Measurements from ENCODE around the gene PLCB1.
"Not testable (repeated sequence)": the region's sequence is repeated elsewhere in the genome, so short reads cannot be mapped to it uniquely, and the experiment has no call there.

The PLCB1 gene

DNA sequence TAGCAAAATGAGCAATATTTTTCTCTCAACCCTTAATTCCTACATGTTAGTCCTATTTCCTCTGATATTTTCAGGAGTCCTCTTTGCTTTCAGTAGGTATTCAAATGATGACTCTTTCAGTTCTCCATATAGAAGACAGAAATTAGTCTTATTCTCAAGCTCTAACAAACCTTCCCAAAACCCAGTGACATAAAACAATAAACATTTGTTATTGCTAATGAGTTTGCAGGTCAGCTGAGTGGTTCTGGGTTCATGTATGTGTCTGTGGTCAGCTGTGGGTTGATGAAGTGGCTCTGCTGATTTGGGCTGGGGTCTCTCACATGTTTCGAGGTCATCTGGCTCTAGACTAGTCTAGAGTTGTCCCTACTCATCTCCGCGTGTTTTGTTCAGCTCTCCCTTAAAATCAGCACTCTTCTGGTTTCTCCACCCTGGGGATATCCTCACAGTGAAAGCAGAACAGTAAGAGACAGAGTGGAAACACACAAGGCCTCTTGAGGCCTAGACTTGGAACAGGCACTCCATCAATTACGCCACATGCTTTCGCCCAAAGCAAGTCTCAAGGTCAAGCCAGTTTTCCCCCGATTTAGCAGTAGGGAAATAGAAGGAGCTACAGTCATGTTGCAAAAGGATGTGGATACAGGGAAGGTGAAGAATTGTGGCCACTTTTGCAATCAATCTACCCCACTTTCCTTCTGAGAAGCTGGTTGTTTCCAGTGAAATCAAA, 273.0 kb downstream of the PLCB1 start:
- DNase-seq (ENCODE audit: low read depth), result no peak

DNA sequence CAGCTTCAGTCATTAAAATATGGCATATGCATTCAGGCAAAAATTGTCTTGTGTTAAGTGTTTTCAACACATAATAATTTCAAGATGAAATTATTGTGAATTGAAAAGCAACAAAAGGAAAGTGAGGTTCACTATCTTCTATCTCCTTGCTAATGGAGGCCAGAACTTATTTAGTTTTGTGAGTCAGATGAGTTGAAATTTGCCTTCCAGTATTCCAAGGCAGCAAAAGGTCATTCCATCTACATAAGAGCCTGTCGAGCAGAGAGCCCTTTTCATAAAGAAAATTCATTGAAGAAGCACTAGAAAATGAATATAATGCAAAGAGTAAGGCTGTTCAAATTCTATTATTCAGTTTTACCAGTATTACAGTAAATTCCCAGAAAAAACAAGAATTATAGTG, 274.3 kb downstream of the PLCB1 start:
- no peak for DNase-seq (ENCODE audit: low read depth)

DNA sequence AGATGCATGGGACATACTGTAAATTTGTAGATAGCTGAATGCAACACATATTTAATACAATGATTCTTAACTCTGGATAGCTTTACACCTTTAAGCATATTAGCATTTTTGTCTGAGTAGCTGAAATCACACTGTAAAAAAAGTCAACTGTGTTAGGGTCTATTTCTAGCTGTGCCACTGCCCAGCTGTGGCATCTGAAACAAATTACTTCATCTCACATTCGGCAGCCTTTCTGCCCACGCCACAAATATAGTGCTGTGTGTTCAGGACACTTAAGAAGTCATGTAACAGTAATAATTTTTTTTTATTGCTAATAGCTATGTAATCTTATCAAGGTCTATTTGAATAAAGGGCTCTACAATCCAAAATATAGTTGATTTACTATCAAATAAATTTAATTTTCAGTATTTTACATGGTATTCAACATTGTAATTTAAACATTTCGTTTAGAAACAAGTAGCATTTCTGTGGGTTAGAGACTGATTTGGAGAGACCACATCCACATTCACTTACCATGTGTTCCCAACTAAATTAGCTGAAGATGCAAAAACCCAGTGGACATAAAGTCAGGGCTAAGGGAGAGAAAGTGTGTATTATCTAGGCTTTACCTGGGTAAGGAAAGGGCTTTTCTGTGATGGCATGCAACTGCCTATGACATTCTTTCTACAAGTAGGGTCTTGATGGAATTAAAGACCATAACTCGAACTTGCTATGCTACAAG, 276.7 kb downstream of the PLCB1 start:
- no peak for DNase-seq (ENCODE audit: low read depth)

DNA sequence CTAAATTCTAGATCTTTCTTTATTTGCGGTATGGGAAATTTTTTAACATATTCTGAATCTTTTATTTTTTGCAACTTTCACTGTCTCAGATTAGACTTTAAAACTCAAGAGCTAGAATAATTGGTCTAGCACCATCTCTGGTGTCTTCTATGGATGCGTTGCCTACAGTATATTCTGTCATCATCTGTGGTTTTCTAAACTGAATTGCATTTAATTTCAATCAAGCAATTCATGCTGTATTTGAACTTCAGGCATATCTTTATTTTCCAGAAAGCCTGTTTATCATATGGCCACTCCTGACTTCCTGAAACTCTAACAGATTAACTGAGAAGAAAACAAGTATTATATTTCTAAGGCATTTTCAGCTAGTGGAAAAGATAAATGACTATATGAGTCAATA, 281.6 kb downstream of the PLCB1 start:
- no peak for DNase-seq (ENCODE audit: low read depth)

DNA sequence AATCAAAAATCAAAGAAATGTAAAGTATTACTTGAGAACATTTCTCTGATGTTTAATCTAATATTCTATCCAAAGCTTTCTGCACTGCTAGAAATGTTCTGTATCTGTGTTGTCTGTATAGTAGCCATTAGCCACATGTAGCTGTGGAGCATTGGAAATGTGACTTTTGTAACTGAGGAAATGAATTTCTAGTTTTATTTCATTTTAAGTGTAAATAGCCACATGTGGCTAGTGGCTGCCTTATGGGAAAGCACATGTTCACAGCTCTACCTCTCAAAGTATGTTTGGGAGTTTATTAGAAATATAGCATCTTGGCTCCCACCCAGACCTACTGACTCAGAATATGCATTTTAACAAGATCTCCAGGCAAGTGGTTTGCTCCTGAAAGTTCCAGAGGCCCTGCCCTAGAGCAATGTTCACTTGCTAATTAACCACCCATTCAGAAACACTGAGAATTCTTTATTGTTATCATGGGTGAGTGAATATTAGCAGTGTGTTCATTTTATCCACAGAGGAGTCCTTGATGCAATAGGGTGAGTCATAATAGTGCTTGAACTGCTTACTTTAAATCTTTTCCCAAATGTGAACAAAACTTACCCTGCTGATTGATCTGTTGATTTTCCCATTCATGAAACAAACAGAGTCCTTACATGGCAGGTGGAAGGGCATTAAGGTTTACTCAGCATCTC, 282.7 kb downstream of the PLCB1 start:
- no peak for DNase-seq (ENCODE audit: low read depth)

DNA sequence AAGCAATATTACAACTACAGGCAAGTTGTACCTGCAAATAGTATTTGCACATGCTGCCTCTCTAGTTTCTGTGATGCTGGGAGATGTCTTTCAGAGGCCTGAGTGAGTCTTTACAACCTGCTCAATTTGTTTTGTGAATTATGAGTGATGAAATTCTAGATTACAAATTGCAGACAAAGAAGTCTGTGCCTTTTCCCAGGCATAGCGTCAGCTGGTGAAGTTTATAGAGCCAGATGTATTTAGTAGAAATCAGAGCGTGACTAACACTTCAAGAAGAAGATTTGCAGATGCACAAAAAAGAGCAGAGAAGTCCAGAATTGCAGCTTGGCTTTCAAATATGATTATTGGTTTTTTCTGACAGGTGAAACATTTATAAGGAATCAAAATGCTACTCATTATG, 289.9 kb downstream of the PLCB1 start:
- no peak for DNase-seq (ENCODE audit: low read depth)

DNA sequence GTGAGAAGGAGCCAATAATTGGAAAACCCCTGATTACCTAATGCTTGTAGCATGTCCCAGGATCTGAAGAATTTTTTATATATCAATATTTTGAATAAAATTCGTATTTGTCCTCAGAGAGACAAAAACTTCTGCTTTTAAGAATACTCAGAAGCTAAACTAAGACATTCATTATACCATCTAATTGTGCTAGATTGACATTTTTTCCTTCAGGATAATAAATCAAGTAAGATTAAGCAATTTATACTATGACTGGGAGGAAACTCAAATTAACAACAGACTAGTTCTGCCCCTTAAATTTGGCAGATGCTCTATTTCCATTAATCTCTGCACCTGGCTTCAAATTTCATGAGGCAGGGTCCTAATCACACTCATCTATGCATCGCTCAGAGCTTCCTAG, 291.4 kb downstream of the PLCB1 start:
- no peak for DNase-seq (ENCODE audit: low read depth)

DNA sequence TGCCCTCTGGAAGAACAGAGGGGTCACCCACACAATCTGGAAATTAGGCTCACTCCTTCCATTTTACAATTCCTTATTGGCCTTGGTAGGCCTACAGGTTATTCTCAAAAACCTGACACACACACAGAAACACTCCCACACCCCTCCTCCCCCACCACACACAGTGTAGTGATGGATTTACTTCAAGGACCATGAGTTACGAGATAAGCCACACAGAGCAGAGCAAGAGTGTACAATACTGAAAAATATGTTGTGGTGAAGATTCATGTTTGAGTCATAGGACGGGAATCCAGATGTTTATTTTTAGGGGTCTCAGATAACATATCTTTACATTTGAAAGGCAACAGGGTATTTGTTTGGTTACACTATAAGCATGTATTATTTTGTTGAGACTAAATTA, 291.9 kb downstream of the PLCB1 start:
- no peak for DNase-seq (ENCODE audit: low read depth)

DNA sequence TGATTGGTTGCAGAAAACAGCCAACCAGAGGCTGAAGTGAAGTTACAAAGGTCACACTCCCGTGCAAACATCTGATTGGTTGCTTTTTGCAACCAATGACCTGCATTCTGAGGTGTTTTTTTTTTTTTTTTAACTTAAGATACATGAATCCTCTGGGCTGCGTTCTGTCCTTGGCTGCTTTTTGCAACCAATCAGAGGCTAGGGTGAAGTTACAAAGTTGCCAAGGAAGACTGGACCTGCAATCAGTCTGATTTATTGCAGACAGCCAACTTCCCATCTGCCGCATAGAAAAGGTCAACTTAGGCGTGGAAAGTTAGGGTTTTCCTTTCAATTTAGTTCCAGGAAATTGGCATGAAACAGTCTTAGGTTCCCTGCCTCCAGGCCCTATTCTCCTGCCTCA, 292.9 kb downstream of the PLCB1 start:
- no peak for DNase-seq (ENCODE audit: low read depth)

DNA sequence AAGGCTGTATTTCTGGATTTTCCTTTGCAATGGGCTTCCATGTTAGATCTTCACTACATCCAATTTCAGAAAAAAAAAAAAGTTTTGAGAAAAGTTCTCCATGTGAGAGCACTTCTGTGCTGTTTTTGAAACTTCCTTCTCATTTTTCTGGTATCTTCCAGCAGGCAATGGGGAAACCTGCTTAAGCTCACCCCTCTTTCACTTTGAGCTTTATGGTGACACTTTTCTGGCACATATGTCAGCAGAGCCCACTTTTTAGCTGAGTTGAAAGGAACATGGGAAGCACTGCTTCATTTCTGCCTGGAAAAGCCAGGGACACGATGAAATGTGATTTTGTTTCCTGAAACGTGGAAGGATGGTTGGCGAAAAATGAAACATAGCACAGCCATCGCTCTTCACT, 293.7 kb downstream of the PLCB1 start:
- no peak for DNase-seq (ENCODE audit: low read depth)

DNA sequence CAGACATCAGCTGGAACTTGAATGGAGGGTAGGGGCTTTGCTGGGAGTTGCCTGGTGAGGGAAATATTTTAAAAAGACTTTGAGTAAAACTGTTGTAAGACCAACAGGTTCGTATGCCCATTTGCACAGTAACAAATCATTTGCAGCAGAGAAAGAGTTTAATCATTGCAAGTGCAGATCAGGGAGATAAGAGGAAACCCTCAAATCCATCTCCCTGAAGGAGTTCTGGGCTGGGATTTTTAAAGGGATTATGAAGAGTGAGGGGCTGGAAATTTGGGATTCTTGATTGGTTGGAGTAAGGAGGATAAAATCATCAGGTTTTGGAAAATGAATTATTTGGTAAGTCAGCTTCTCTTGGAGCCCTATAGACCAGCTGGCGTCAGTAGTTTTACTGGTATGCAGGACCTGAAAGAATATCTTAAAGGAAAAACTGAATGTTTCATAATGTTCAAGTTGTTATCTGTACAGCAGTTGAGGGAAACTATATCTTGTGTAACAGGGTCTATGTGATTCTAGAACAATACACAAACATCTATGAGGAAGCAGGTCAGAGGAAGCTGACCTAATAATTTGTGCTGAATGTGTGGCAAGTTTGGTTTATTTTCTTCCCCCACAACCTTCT, 295.5 kb downstream of the PLCB1 start:
- DNase-seq (ENCODE audit: low read depth), result no peak

DNA sequence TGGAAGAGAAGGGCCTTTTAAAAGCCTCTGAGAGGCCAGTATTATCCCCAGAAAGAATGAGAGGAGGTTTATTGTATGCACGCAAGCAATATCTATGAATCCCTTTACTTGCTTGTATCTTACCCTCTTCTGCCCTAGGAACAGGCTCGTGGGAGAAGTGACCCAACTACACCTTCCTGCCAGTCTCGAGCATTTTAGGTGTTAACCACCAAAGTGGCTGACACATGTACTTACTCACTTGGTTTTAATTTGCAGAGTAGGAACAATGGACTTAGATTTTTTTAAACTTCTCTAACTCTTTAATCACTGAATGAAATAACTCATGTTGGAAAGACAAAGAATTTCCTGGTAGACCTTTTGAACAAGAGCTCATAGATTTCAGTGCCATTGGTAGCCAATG, 296.9 kb downstream of the PLCB1 start:
- DNase-seq (ENCODE audit: low read depth), result no peak

DNA sequence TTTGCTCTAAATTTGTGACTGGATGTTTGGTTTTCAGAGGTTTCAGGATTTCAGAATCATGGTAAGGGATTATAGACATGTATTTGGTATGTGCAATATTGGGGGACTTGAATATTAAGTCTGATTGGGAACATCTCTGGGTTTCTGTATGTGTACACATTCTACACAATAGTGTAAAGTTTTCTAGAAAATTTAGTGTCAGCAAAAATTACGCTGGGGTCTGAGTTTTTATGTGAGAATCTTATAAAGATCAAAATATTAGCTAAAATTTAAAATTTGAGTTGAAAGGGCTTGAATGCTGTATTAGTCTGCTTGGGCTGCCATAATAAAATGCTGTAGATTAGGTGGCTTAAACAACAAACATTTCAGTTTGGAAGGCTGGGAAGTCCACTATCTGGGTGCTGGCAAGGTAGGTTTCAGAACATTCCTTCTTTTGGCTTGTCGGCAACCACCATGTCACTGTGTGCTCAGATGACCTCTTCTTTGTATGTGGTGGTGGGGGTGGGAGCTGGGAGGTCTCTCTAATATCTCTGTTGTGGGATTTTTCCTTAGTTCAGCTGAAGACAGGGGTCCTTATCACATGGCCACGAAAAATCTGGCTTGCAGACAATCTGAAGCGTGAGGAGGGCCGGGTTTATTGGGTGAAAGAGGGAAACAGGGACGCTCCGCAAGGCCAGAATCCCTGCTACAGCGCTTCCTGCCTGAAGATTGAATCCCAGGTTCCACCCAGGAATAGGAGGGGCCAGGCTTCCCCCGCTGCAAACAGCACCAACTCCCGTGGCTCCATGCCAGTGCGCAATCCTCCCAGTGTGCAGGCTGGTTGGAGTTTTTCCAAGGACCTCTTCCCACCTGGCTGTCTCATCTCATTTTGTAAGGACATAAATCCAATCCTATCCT, 299.7 kb downstream of the PLCB1 start:
- DNase-seq (ENCODE audit: low read depth), result no peak

DNA sequence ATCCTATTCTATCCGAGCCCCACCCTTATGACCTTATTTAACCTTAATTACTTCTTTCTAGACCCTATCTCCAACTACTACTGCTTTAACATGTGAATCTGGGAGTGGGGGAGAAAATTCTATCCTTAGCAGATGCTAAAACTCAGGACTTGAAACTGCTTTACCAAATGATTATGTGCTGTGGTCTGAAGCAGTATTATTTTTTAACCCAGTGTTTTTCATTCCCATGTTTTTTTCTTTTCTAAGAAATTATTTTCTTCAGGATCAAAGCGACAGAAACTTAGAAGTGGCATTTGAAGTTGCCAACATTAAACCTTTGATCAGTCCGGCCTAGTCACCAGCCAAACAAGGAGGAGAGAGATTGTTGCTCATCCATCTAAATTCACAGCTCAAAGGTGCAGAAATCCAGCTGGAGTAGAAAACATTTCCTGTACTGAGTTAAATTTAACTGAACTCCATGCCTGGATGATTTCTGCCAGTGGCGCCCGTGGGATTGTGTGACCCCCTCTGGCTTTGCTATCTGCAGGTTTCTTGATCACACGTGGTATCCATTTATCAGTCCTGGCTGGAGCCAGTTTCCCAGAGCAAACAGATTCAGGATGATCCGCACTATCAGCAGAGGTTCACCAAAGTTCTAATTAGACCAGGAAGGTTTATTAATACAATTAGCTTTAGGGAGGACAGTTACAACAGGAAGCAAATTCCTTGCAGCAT, 300.5 kb downstream of the PLCB1 start:
- no peak for DNase-seq (ENCODE audit: low read depth)

DNA sequence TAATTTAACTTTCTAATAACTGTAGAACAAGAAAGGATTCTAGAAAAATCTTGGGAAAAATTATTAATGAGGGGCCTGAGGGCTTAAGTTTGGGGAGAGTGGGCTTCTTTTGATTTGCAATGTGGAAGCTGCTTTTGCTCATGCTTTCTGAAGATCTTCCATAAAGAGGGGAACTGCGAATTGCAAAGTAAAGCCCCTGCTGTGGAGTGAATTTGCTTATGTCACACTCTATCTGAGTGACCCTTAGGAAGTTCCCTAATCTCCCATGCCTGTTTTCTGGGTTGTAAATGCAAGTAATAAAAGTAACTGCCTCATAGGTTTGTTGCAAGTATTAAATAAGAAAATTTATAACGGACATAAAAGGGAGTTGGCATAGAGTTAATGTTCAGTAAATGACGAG, 301.2 kb downstream of the PLCB1 start:
- DNase-seq (ENCODE audit: low read depth), result no peak

DNA sequence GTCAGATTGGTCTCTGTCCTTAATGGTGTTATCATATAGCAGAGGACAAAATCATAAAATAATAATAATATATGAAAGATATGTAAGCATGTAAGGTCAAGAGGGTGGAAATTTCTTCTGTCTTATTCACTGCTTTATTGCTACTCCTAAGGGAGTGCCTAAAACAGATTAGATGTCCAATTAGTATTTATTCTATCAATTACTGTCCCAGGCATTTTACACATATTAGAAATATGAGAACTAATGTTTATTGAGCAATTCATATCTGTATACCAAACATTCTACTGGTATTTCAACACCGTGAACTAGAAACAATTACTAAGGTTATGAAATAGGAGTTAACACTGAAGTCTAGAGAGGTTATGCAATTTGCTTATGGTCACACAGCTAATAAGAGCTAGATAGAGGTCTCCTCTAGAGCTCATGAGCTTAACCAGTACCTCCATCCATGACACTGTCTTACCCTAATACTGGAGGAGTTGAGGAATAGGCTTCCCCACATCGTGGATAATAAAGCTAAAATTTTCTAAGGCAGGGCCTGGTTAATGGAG, 302.3 kb downstream of the PLCB1 start:
- no peak for DNase-seq (ENCODE audit: low read depth)

DNA sequence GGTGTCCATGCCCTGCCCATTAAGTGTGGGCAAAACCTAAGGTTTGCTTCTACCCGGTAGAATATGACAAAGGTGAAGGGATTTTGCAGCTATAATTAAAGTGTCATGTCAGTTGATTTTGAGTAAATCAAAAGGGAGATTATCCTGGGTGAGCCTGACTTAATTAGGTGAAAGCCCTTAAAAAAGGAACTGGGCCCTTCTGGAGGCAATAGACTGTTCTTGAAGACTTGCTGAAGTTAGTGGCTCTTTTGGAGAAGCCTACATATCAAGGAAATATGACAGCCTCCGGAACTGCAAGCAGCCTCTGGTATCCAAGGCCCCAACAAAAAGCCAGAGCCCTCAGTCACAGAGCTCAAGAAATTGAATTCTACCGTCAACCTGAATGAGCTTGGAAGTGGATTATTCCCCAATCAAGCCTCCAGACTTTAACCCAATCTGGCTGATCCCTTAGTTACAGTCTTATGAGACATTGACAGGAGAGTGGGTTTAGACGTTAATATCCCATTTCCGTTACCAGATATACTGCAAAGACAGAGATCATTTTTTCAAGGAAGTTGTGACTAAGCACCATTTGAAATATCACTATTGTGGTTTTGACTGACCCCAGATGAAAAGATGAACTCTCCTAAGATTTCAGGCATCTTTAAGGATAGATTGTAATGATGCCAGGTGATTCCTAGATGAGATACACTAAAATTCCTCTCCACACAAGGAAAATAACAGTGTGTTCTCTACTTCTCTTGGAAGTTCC, 303.4 kb downstream of the PLCB1 start:
- no peak for DNase-seq (ENCODE audit: low read depth)

DNA sequence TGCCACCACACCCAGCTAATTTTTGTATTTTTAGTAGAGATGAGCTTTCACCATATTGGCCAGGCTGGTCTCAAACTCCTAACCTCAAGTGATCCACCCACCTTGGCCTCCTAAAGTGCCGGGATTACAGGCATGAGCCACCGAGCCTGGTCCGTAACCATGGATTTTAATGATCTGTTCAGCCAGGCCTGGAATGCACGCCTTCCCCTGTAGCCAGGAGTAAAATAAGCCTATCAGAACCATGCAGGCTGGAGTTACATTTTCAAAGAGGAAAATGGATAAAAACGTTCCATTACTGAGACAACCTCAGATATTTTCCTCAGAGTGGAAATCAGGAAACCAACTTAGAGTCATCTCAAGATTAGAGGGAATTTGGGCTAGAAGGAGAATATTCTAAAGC, 304.9 kb downstream of the PLCB1 start:
- DNase-seq (ENCODE audit: low read depth), result not testable (repeated sequence)

DNA sequence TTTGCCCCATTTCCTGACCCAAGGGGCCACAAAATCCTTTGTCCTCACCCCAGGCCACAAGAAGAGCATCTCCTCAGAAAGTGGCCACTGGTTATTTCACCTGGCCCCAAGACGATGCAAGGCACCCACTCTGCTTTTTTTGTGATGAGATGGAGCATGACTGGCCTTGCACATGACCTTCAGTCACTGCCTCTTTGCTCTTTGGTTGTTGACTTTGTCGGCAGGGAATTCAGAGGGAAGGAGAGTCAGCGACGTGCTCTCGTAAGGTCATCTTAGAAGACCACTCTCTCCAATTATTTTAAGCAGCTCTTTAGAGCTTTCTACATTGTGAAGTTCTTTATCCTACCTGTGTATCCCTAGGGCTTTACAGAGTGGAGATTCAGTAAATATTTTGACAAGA, 306.7 kb downstream of the PLCB1 start:
- no peak for DNase-seq (ENCODE audit: low read depth)

DNA sequence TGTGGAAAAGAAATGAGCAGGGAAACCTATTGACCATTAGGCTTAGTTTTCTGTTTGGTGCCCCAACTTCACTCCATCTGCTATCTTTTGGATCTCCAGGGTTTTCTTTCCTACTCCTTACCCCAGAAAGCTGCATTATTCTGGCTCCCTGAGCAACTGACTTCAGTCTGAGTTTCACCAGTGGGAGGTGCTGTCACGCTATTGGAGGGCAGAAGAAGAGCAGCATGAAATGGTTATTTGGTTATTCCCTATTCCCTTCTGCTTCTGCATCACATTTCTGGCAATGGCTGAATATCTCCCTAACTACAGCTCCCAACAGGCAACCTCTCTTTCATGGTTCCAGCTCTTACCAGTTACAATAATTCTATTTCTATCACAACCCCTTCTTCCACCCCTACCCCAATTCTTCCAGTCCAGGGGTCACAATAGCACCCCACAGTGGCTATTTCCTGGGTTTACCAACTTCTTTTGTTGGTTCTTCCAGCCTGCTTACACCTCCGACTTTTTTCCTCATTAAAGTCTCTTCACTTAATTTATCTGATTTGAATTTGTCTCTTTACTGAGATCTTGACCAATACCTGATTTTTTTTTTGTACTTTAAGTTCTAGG, 311.5 kb downstream of the PLCB1 start:
- DNase-seq (ENCODE audit: low read depth), result no peak

All from activated T-cell treated with anti-CD3 and anti-CD28 coated beads for 48 hours (primary cell).